Heart left ventricle (tissue), 16 donors: ENCODE results near the gene LRP1B. TPM values are rescaled to one million over a fixed set of nuclear protein-coding genes. Genes with fewer than 3 reads are reported as not detected.

Experiments
- ATAC-seq, 4 donors: fragments of 200-7000 bp; cut with Tn5 transposase; one replicate each; pipeline ENCODE4 v1.9.1; 2020 to 2022; ENCODE audit warnings: moderate library complexity in 4 of 4, mild to moderate bottlenecking in 3 of 4, moderate number of reproducible peaks in 1 of 4
- DNase-seq, 5 donors: peaks; one replicate each; pipeline ENCODE4 v3.0.0-alpha.2; 2020
- H3K27ac ChIP-seq, 12 donors: fragments of 200-600 bp; sonication (generic) in 4 of 12; one replicate each; pipeline versions ENCODE4 v1.5.0 to v1.8.0; 2016 to 2022; ENCODE audit warnings: mild to moderate bottlenecking in 2 of 12
- H3K27me3 ChIP-seq, 9 donors: fragments of 200-600 bp; sonication (generic) in 2 of 9; one replicate each; pipeline versions ENCODE4 v1.5.1 to v1.8.0; 2016 to 2022; ENCODE audit warnings: mild to moderate bottlenecking in 3 of 9
- H3K36me3 ChIP-seq, 9 donors: fragments of 200-600 bp; sonication (generic) in 2 of 9; one replicate each; pipeline versions ENCODE4 v1.5.0 to v1.8.0; 2018 to 2022; ENCODE audit warnings: mild to moderate bottlenecking in 2 of 9
- H3K4me1 ChIP-seq, 12 donors: fragments of 200-600 bp; sonication (generic) in 4 of 12; one replicate each; pipeline versions ENCODE4 v1.5.0 to v1.8.0; 2016 to 2022; ENCODE audit warnings: mild to moderate bottlenecking in 3 of 12
- H3K4me3 ChIP-seq, 12 donors: fragments of 200-600 bp; sonication (generic) in 4 of 12; one replicate each; pipeline versions ENCODE4 v1.5.0 to v1.8.0; 2017 to 2022; ENCODE audit warnings: mild to moderate bottlenecking in 9 of 12, moderate library complexity in 4 of 12
- H3K9me3 ChIP-seq, 12 donors: fragments of 200-600 bp; sonication (generic) in 4 of 12; one replicate each; pipeline versions ENCODE4 v1.5.0 to v1.8.0; 2016 to 2022; ENCODE audit warnings: mild to moderate bottlenecking in 1 of 12
- CTCF ChIP-seq, 12 donors: fragments of 200-600 bp; sonication (generic) in 4 of 12; IDR thresholded peaks; one replicate each; pipeline versions ENCODE4 v1.5.0 to v1.8.0; 2018 to 2022; ENCODE audit warnings: antibody characterized with exemption in 12 of 12, mild to moderate bottlenecking in 5 of 12
- POLR2A ChIP-seq, 2 donors: fragments of 450-650 bp; IDR thresholded peaks; one replicate each; pipeline ENCODE4 v1.6.1; 2017; ENCODE audit warnings: antibody characterized with exemption in 2 of 2, mild to moderate bottlenecking in 2 of 2, moderate library complexity in 2 of 2
- WGBS, 4 donors: extraction: QIAGEN DNeasy Blood & Tissue Kit in 2 of 4; methylation state at CpG; one replicate each; pipeline versions ENCODE4 v1.1.5 to v1.1.7; 2013 to 2018; 5-methylcytosine and 5-hydroxymethylcytosine counted together
- intact Hi-C, 10 donors: fragments of 100-400 bp; cut with DNase I; formaldehyde crosslinking; loops; one replicate each; pipeline versions ENCODE4 v1.11.1 to v1.14.2; 2022
- polyA plus RNA-seq, 2 donors: library from polyadenylated mRNA; stranded (reverse); fragments of 200-250 nt; gene quantifications; one replicate each; pipeline ENCODE4 v1.2.3, GENCODE V29; 2013
- total RNA-seq, 9 donors: library from RNA; depleted of rRNA in 2 of 9; stranded (reverse); fragments of >200 nt in 2 of 9; fragmentation: NEBNext Ultra II Directional in 3 of 9; extraction: Animal tissue kit (Norgen Biotek cat#: 25700) in 3 of 9; gene quantifications; one replicate each; pipeline versions ENCODE4 v1.1.0 to v1.2.4, GENCODE V29; 2016 to 2023
- donor health status: ischemic (EF 13 %, LVEDD 7.1; RV severe dilation, severe dysfunction).
- donor health status: healthy with polysubstance abuse.
- donor health status: DM: no; HTN: yes; CAD: no.
- donor health status: DM: no; HTN: no; CAD: no.
- donor health status: ischemic (EF 25% LVEDD 6.9; RV normal size, moderate dysfunction).
- donor health status: ischemic (EF 25% LVEDD 5.7; RV mildly dilated, moderate dysfunction).
- donor health status: healthy.
- donor health status: DM: yes; HTN: yes; CAD: no.
- donor health status: ischemic (EF 35%, LVEDD 5.7; RV mildly dilated, moderate dysfunction).
- donor health status: nonischemic (EF 11% LVEDD 7.7; RV severe dilation, severe dysfunction).
- donor health status: DM: yes; HTN: yes; CAD: no.
- donor health status: PGD.
- donor health status: ischemic (EF 29% LVEDD 5.4; RV normal size, mild dysfunction).
- donor health status: nonischemic (EF 23%, LVEDD 6.1; RV moderate dilation, normal function).

The LRP1B gene
- total and polyA plus RNA-seq, 11 donors = 0.01 to 0.19 (median 0.11) TPM; not detected in 2

- Histone ChIP-seq H3K27ac (no peak overlapping the region), H3K36me3 (no peaks in the 10 kb centered on the region), H3K9me3 (no peaks in the 10 kb centered on the region), H3K4me1 (no peaks in the 10 kb centered on the region), H3K4me3 (no peak overlapping the region), H3K27me3 (no peaks in the 10 kb centered on the region)
- no peak for TF ChIP-seq CTCF (IDR thresholded peaks at IDR 0.05)
- no peak for TF ChIP-seq POLR2A (IDR thresholded peaks at IDR 0.05)
- WGBS, 4 donors = 50 to 71% (median 64%) methylated on average over 3 of the region's 3 CpGs
- ATAC-seq = no peak
- DNase-seq = no peak
- intact Hi-C loops = no loop called here
These were observed 979.1 kb downstream of the LRP1B start for GRCh38 chr2:141151611-141152286.

DNA sequence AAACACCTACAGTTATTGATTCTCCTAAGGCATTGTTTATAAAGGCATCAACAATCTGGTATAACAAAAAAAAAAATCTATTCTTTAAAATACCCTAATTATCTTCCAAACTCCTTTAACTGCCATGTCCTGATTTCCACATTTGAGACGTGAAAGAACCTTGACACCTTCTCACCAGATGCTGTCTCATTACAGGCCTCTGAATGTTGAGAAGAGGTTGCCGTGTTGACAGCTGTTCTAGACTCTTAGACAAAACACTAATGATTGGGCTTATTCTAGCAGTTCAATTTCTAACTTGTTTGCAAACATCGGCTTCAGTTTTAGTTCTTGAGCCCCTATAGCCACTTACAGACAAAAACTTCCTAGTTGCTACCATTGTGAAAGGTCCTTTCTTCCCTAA is 988.8 kb downstream of the LRP1B start:
- no peaks in the 10 kb centered on the region for H3K4me1 ChIP-seq
- TF ChIP-seq POLR2A (IDR thresholded peaks at IDR 0.05) = no peak
- no peak for TF ChIP-seq CTCF (IDR thresholded peaks at IDR 0.05)

GRCh38 chr2:141137122-141137693 is 993.6 kb downstream of the LRP1B start:
- Histone ChIP-seq H3K27ac (no peak overlapping the region), H3K36me3 (no peaks in the 10 kb centered on the region), H3K4me3 (no peak overlapping the region), H3K4me1 (no peaks in the 10 kb centered on the region), H3K9me3 (peaks cover 0 to 3% (median 0%) of the 10 kb centered on the region in 12 donors), H3K27me3 (no peaks in the 10 kb centered on the region)
- intact Hi-C loops = no loop called here
- WGBS, 4 donors = 56 to 65% (median 60%) methylated on average over 4 of the region's 4 CpGs
- TF ChIP-seq CTCF (IDR thresholded peaks at IDR 0.05) = no peak
- no peak for TF ChIP-seq POLR2A (IDR thresholded peaks at IDR 0.05)
- ATAC-seq (no peak), DNase-seq (no peak)

More for the DNA sequence above, 988.8 kb downstream of the LRP1B start:
- intact Hi-C loops = no loop called here
- WGBS, 4 donors = 77 to 82% (median 79%) methylated on average over 3 of the region's 3 CpGs
- no peaks in the 10 kb centered on the region for H3K36me3 ChIP-seq
- DNase-seq = no peak
- H3K27ac ChIP-seq = no peak overlapping the region
- peaks cover 0 to 3% (median 0%) of the 10 kb centered on the region in 12 donors for H3K9me3 ChIP-seq
- no peak overlapping the region for H3K4me3 ChIP-seq
- ATAC-seq = no peak
- no peaks in the 10 kb centered on the region for H3K27me3 ChIP-seq

- DNase-seq (no peak), ATAC-seq (no peak)
- Histone ChIP-seq H3K9me3 (no peaks in the 10 kb centered on the region), H3K27me3 (no peaks in the 10 kb centered on the region), H3K4me3 (no peak overlapping the region), H3K4me1 (no peaks in the 10 kb centered on the region), H3K36me3 (no peaks in the 10 kb centered on the region), H3K27ac (no peak overlapping the region)
- 82 to 89% (median 85%) methylated on average over 4 of the region's 4 CpGs for WGBS, 4 donors
- no peak for TF ChIP-seq CTCF (IDR thresholded peaks at IDR 0.05)
- TF ChIP-seq POLR2A (IDR thresholded peaks at IDR 0.05) = no peak
- intact Hi-C loops = no loop called here
These were observed 996.9 kb downstream of the LRP1B start for GRCh38 chr2:141133883-141134282.
